ENCODE data around the gene GANC.

The GANC gene

DNA sequence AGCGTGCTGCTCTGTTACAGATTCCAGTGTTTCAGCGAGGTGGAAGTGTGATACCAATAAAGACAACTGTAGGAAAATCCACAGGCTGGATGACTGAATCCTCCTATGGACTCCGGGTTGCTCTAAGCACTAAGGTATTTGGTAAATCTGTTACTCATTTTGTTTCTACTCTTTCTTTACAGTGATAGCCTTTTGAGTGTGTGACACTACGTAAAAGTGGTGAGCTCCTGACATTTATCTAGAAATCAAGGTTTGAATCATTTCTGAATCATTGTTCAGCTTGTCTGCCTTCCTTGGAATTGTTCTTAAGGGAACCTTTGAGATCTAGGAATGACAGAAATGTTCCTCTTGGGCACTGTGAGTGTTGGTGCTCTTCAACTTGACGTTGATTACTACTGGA, 75.1 kb downstream of the GANC start:
- DNase-seq (ENCODE audit: low read depth), result peak; percentile 76

GRCh38 chr15:42349186-42349585, 76.2 kb downstream of the GANC start:
- DNase-seq (ENCODE audit: low read depth), result peak; percentile 81

DNA sequence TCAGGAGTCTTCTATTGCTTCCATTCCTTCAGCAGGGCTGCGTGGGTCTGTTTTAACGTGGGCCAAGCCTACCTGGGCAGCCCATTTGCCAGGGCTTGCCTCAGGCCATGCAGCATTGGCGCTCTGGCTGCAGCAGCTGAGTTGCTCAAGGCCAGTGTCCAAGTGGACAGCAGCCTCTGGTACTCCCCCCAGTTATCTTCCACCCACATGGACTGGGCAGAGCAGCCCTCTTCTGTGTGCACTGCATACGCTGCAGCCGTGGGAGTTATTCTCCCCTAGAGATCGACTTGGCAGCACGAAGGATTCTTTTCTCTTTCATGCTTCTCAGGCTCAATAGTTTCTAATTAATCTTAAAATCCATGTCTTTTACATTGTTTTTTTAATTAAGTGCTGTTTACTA, 79.4 kb downstream of the GANC start:
- DNase-seq (ENCODE audit: low read depth), result no peak

GRCh38 chr15:42353061-42353460, 80.1 kb downstream of the GANC start:
- DNase-seq (ENCODE audit: low read depth), result no peak

- DNase-seq (ENCODE audit: low read depth), result no peak
Measured at GRCh38 chr15:42354824-42355223, 81.8 kb downstream of the GANC start.

DNA sequence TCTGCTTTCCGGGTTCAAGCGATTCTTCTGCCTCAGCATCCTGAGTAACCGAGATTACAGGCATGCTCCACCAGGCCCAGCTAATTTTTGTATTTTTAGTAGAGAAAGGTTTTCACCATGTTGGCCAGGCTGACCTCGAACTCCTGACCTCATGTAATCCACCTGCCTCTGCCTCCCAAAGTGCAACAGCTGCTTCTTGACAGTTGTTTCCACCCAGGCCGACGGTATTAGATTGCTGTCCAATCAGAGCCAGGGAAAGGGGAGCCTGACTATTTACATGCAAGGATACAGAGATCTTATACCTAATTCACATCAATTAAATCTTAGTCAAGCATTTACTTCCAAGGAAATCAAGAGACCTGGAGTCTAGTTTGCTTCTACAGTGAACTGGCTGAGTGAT, 82.3 kb downstream of the GANC start:
- no peak for DNase-seq (ENCODE audit: low read depth)

DNA sequence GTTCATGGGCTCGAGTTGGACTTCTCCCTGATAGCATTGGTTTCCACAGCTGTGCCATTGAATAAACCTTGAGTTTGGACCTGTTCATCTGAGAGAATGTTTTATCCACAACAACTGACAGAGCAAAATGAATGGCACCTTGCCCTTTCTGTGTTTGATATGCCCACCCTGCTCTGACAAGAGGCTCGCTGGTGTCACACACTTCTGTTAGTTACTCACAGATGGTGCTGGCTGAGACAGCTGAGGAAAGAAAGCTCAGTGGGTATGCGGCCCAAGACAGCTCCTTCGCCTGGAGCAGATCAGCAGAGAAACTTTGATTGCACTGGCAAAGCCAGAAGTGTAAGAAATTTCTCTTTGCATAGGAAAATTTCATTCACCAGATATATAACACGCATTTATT, 83.8 kb downstream of the GANC start:
- no peak for DNase-seq (ENCODE audit: low read depth)

DNA sequence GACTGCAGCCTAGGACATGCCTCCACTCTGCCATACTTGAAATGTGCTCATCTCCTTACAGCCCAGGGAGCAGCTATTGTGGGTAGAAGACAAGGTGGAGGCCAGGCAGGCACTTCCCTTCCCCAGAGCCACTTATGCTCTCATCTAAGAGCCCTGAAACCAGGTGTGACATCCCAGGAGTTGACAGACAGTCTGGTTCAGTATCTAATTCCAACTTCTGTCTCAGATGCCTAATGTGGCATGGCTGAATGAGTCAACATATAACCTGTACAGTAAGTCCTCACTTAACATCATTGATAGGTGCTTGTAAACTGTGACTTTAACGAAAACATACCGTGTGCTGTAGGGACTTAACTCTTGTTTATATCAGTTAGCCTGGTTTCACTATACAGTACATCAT, 85.1 kb downstream of the GANC start:
- DNase-seq (ENCODE audit: low read depth), result no peak

- DNase-seq (ENCODE audit: low read depth), result no peak
Measured at GRCh38 chr15:42359249-42359648, 86.2 kb downstream of the GANC start, which contains the start of gene CAPN3. TSS of gene CAPN3 (plus strand) at chr15:42359501. CDS start at chr15:42359806, 305 bp downstream.

DNA sequence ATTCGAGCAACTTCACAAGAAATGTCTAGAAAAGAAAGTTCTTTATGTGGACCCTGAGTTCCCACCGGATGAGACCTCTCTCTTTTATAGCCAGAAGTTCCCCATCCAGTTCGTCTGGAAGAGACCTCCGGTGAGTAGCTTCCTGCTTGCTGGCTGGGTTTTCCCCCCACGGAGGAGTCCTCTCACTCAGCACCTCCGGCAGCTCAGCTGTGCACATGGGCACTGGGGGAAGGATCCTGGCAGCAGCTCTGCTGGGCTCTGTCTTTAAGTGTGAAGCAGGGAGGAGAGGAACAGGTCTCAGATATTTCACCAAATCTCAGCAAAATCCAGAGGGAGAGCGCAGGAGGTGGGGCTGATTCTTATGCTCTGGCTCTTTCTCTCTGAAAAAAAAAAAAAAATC, 87.0 kb downstream of the GANC start:
- no peak for DNase-seq (ENCODE audit: low read depth)

GRCh38 chr15:42360535-42361112, 87.6 kb downstream of the GANC start:
- no peak for DNase-seq (ENCODE audit: low read depth)

GRCh38 chr15:42363487-42363886, 90.5 kb downstream of the GANC start:
- no peak for DNase-seq (ENCODE audit: low read depth)

DNA sequence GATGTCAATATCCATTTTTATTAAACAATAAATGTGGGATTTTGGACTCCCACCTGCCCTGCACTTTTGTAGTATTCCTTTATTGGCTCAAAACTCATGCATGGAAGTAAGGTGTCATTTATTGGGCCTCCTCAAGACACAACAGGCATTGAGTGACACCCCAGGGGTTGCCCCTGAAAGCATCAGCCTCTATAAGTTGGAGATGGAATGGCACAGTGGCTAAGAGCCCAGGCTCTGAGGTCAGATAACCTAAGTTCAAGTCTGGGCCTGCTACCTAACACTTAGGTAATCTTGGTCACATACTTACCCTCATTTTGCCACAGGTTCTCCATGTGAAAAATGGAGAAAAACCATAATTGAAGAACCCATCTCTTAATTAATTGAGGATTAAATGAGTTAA, 90.9 kb downstream of the GANC start:
- DNase-seq (ENCODE audit: low read depth), result no peak

DNA sequence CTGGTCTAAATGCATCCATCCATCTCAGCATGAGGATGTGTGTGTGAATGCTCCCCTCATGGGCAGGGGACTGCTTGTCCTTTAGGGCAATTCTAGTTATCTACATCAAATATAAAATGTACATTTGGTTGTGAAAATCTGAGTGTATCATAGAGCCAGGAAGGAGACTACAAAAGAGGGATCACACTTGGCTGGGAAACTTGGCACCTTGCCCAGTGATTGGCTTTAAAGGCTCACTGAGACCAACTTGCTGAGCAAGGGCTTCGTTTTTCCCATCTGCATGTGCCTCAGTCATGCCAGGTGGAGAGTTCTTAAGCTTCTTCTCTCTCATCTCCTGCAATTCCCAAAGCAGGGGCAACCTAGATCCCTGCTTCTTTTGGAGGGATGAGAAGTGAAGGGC, 91.5 kb downstream of the GANC start:
- no peak for DNase-seq (ENCODE audit: low read depth)

DNA sequence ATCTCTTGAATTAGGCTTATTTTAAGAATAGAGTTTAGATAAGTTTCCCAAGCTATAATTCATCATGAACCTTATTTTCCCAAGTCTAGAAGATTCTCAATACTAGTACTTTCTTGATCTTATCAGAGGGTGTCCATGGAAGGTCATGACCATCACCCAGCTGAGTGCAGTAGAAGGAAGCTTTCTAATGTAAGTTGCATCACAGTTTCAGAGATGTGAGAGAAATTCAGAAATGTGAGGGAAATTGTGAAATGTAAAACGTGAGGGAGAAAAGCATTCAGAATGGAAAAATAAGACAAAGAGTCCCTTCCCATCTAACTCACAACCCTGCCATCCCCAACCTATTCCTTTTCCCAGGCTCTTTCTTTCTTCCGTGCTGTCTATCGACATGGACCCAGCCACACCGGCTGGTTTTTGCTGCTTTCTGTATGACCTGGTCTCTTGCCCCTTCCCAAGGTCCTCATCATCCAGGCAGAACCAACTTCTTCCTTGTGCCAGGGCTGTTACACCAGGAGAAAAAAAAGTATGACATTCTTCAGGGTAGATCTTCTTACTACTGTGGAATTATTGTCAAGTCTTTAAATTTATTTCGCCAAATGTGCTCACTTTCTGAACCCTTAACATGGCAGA, 93.0 kb downstream of the GANC start:
- DNase-seq (ENCODE audit: low read depth), result no peak

- DNase-seq (ENCODE audit: low read depth), result no peak
Measured at GRCh38 chr15:42367041-42367440, 94.0 kb downstream of the GANC start.

DNA sequence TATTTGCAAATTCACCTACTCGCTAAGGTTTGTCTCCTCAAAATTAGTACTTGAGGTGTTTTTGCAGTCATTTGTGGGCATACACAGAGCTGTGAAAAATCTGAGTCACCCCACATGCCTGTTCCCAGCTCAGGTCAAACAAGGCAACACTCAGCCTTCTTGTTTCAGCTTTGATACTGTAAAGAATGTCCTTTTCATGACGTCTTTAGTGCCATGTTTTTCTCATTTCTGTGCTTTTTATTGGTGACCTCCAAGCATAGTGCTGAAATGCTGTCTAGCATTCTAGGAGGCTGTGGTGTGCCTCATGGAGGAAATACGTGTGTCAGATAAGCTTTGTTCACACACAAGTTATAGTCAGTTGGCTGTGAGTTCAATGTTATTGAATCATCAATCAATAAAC, 95.1 kb downstream of the GANC start:
- DNase-seq (ENCODE audit: low read depth), result peak; percentile 47

DNA sequence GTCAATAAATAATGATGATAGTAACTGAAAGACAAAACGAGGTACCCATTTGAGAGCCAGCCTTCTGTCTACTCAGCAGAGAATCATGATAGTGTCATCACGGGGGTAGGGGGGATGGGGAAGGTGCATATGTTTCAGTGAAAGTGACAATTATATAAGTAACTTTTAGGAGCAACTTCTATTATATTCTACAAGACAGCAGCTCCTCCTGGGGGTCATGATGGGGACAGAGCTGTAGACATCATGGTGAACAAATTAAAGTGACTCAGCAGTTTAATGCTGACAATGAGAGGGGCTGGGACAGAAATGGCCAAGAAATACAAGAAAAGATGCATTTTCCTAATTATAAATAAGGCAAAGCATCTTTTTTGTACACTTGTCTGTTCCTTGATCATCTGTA, 98.1 kb downstream of the GANC start:
- peak; percentile 69 for DNase-seq (ENCODE audit: low read depth)

- no peak for DNase-seq (ENCODE audit: low read depth)
Measured at GRCh38 chr15:42373274-42373673, 100.3 kb downstream of the GANC start.

DNA sequence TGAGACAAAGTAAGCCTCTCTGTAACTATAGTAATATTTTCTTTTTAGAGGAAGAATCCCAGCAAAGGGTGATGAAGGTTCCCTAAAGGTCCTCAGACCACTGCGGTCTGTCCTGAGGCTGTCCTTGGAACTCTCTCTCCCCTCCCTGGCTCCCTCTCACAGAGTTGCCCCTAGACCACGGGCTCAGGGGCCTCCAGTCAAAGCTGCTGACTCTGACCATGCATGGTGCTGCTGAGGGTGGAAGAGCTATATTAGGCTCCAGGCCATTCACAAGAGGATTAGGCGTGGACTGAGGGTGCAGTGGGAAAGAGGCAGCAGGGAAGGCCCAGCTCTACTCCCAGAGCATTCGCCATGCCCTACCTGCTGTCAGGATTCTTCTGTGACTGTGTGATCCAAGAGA, 100.9 kb downstream of the GANC start:
- DNase-seq (ENCODE audit: low read depth), result no peak

DNA sequence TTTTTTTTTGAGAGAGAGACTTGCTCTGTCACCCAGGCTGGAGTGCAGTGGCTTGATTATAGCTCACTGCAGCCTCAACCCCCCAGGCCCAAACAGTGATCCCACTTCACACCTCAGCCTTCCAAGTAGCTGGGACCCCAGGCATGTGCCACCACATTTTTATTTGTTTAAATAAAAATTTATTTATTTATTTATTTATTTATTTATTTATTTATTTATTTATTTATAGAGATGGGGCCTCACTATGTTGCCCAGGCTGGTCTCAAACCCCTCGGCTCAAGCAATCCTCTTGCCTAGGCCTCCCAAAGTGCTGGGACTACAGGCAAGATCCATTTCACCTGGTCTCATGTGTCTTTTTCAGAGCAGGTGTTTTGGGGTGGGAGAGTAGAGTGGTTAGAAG, 101.8 kb downstream of the GANC start:
- no peak for DNase-seq (ENCODE audit: low read depth)

DNA sequence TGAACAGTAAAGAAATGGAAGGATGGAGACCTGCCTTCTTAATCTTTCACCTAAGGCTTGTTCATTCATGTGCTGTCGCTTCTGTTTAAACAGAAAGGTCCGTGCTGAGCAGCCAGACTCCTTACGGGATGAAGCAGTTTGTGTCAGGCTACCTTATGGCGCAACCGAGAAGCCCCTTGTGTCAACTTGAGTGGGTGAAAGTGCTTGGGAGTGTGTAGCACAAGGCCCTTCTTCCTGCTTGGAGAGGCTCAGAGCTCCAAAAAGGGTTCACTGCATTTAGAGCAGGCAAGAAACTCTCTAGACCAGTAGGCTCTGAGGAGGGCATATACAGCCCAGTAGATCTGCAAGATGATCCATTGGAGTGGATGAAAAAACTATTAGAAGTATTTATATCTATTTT, 102.3 kb downstream of the GANC start:
- DNase-seq (ENCODE audit: low read depth), result no peak

- no peak for DNase-seq (ENCODE audit: low read depth)
Measured at GRCh38 chr15:42375941-42376340, 102.9 kb downstream of the GANC start.

DNA sequence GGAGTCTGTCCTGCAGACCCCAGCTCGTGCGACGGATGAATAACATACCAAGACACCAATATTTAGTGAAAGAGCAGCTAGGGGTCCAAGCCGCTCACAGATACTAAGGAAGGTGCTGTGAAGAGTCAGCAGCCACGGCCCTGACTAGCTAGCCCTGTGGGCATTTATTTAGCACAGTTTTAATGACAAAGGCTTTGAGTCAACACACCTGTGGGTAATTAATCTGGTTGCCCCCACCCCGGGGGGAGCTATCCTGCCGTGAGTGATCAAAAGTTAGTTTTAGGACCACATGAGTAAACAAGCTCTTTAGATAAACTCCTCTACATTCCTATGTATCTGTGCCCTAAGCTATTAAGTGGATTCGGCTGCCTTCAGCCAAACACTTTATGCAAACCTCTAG, 105.0 kb downstream of the GANC start:
- no peak for DNase-seq (ENCODE audit: low read depth)

All from iris pigment epithelial cell (primary cell).